Breast epithelium (tissue), 4 donors: Measurements from ENCODE around the gene MAPRE3. TPM values are rescaled to one million over a fixed set of nuclear protein-coding genes. Genes with fewer than 3 reads are reported as not detected.

Experiments
- DNase-seq, 2 donors: peaks; one replicate each; pipeline ENCODE4 v3.0.0-alpha.2; 2019; ENCODE audit warnings: low spot score in 2 of 2
- H3K27ac ChIP-seq, 2 donors: fragments of 200-600 bp; sonication (generic) in 1 of 2; one replicate each; pipeline ENCODE4 v1.5.1; 2016 to 2019; ENCODE audit warnings: mild to moderate bottlenecking in 1 of 2
- H3K27me3 ChIP-seq, 2 donors: fragments of 200-600 bp; sonication (generic) in 1 of 2; one replicate each; pipeline versions ENCODE4 v1.5.1 to v1.6.0; 2017 to 2019; ENCODE audit warnings: control low read depth in 1 of 2, mild to moderate bottlenecking in 1 of 2
- H3K36me3 ChIP-seq: fragments of 200-600 bp; one replicate; pipeline ENCODE4 v1.5.1; 2019
- H3K4me1 ChIP-seq, 2 donors: fragments of 200-600 bp; sonication (generic); one replicate each; pipeline ENCODE4 v1.5.1; 2016 to 2019; ENCODE audit warnings: control low read depth in 1 of 2
- H3K4me3 ChIP-seq, 3 donors: fragments of 200-600 bp; sonication (generic); 1 replicate in 2 of 3; 2 replicates in 1 of 3; pipeline ENCODE4 v1.5.1; 2016 to 2019; ENCODE audit warnings: mild to moderate bottlenecking in 3 of 3, moderate library complexity in 2 of 3
- H3K9me3 ChIP-seq, 2 donors: fragments of 200-600 bp; sonication (generic) in 1 of 2; one replicate each; pipeline ENCODE4 v1.5.1; 2016 to 2019; ENCODE audit warnings: control low read depth in 1 of 2
- POLR2A ChIP-seq: fragments of 450-650 bp; IDR thresholded peaks from one replicate; pipeline ENCODE4 v1.6.1; 2016; ENCODE audit warnings: antibody characterized with exemption, mild to moderate bottlenecking, moderate library complexity
- POLR2AphosphoS5 ChIP-seq, 3 donors: sonication (generic); formaldehyde crosslinking; IDR thresholded peaks; one replicate each; pipeline ENCODE4 v1.6.1; 2017; ENCODE audit warnings: antibody characterized with exemption in 3 of 3
- intact Hi-C: fragments of 100-400 bp; cut with DNase I; formaldehyde crosslinking; loops from one replicate; pipeline ENCODE4 v1.15.1; 2023; ENCODE audit warnings: low total_unique reads
- total RNA-seq, 3 donors: library from RNA; depleted of rRNA; stranded (reverse); fragments of >200 nt; gene quantifications; one replicate each; pipeline ENCODE4 v1.1.0, GENCODE V29; 2016
- TF ChIP-seq, protein P1 (sequence below), 3 donors: fragments of 450-650 bp; IDR thresholded peaks; one replicate each; pipeline ENCODE4 v1.5.1; 2016 to 2017; ENCODE audit warnings: antibody characterized with exemption in 3 of 3, mild to moderate bottlenecking in 3 of 3, moderate library complexity in 3 of 3

Gene MAPRE3
- total RNA-seq, 3 donors from 2014 or later, result 10.6 to 21.3 (median 19.9) TPM

- intact Hi-C loops, result no loop called here
Observed at GRCh38 chr2:27071277-27071989, 101.0 kb downstream of the MAPRE3 start, which contains the start of gene OST4. Gene OST4, minus strand, starts transcription at chr2:27071654.

GRCh38 chr2:27071990-27072830, 101.8 kb downstream of the MAPRE3 start:
- Histone ChIP-seq H3K4me1 (peaks cover 9 to 11% of the 10 kb centered on the region in 2 donors), H3K27me3 (no peaks in the 10 kb centered on the region), H3K36me3 (no peaks in the 10 kb centered on the region), H3K4me3 (peak overlapping the region; percentile 79 to 97 (median 88)), H3K27ac (peak overlapping the region; percentile 94 to 95), H3K9me3 (no peaks in the 10 kb centered on the region)
- no peak for DNase-seq
- TF ChIP-seq POLR2AphosphoS5 (IDR thresholded peaks at IDR 0.05) (no peak), POLR2A (no peak)
- TF ChIP-seq, protein P1, sequence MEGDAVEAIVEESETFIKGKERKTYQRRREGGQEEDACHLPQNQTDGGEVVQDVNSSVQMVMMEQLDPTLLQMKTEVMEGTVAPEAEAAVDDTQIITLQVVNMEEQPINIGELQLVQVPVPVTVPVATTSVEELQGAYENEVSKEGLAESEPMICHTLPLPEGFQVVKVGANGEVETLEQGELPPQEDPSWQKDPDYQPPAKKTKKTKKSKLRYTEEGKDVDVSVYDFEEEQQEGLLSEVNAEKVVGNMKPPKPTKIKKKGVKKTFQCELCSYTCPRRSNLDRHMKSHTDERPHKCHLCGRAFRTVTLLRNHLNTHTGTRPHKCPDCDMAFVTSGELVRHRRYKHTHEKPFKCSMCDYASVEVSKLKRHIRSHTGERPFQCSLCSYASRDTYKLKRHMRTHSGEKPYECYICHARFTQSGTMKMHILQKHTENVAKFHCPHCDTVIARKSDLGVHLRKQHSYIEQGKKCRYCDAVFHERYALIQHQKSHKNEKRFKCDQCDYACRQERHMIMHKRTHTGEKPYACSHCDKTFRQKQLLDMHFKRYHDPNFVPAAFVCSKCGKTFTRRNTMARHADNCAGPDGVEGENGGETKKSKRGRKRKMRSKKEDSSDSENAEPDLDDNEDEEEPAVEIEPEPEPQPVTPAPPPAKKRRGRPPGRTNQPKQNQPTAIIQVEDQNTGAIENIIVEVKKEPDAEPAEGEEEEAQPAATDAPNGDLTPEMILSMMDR (IDR thresholded peaks at IDR 0.05), result no peak
- intact Hi-C loops, result no loop called here

More at GRCh38 chr2:27071277-27071989, 101.0 kb downstream of the MAPRE3 start, which contains the start of gene OST4:
- Histone ChIP-seq H3K4me1 (peaks cover 9 to 11% of the 10 kb centered on the region in 2 donors), H3K36me3 (no peaks in the 10 kb centered on the region), H3K4me3 (peak within 1 kb of the TSS; percentile 79 to 97 (median 88)), H3K27ac (peak within 1 kb of the TSS; percentile 94 to 95), H3K9me3 (no peaks in the 10 kb centered on the region), H3K27me3 (no peaks in the 10 kb centered on the region)
- peak; percentile 91 for DNase-seq
- TF ChIP-seq, protein P1 (IDR thresholded peaks at IDR 0.05), result no peak
- TF ChIP-seq POLR2AphosphoS5 (IDR thresholded peaks at IDR 0.05), result peak in 2 of 3 donors; percentile 59 to 88
- no peak for TF ChIP-seq POLR2A

- H3K27ac ChIP-seq, result peak overlapping the region; percentile 94 to 95
Observed at GRCh38 chr2:27072920-27073319, 102.5 kb downstream of the MAPRE3 start.

GRCh38 chr2:27073782-27074181, 103.3 kb downstream of the MAPRE3 start:
- Histone ChIP-seq H3K27me3 (no peaks in the 10 kb centered on the region), H3K27ac (peak overlapping the region in 1 of 2 donors; percentile 59), H3K4me3 (no peak overlapping the region), H3K9me3 (no peaks in the 10 kb centered on the region), H3K36me3 (no peaks in the 10 kb centered on the region), H3K4me1 (peaks cover 9 to 11% of the 10 kb centered on the region in 2 donors)
- intact Hi-C loops, result no loop called here
- TF ChIP-seq, protein P1 (IDR thresholded peaks at IDR 0.05), result no peak
- no peak for TF ChIP-seq POLR2A
- TF ChIP-seq POLR2AphosphoS5 (IDR thresholded peaks at IDR 0.05), result no peak
- no peak for DNase-seq

More at GRCh38 chr2:27072920-27073319, 102.5 kb downstream of the MAPRE3 start:
- Histone ChIP-seq H3K9me3 (no peaks in the 10 kb centered on the region), H3K27me3 (no peaks in the 10 kb centered on the region), H3K4me3 (peak overlapping the region in 1 of 3 donors; percentile 88), H3K36me3 (no peaks in the 10 kb centered on the region), H3K4me1 (peaks cover 9 to 11% of the 10 kb centered on the region in 2 donors)
- no peak for TF ChIP-seq POLR2A
- TF ChIP-seq, protein P1 (IDR thresholded peaks at IDR 0.05), result no peak
- no peak for TF ChIP-seq POLR2AphosphoS5 (IDR thresholded peaks at IDR 0.05)
- no peak for DNase-seq
- intact Hi-C loops, result no loop called here
